ENCODE measurements around the gene TMEM217.
A peak's percentile ranks its signal among the peaks of the same experiment; 100 is the strongest.

Gene TMEM217

GRCh38 chr6:37232430-37233017 is 25.4 kb downstream of the TMEM217 start:
- TF ChIP-seq SIN3A (IDR thresholded peaks at IDR 0.05; ENCODE audit: borderline replicate concordance, insufficient read depth, low read length) (no peak), TAF1 (IDR thresholded peaks at IDR 0.05; ENCODE audit: borderline replicate concordance, insufficient read depth, low read length) (no peak), FOXP2 (optimal IDR thresholded peaks at IDR 0.05; ENCODE audit: borderline replicate concordance, extremely low read depth, extremely low read length, insufficient read depth) (no peak), REST (IDR thresholded peaks at IDR 0.05; ENCODE audit: insufficient read depth in 1 of 2, low read depth in 2 of 2, low read length in 2 of 2) (no peak), POLR2AphosphoS5 (IDR thresholded peaks at IDR 0.05; ENCODE audit: low read depth, low read length) (no peak)

- no peak for TF ChIP-seq TAF1 (IDR thresholded peaks at IDR 0.05; ENCODE audit: borderline replicate concordance, insufficient read depth, low read length)
- TF ChIP-seq POLR2AphosphoS5 (IDR thresholded peaks at IDR 0.05; ENCODE audit: low read depth, low read length): no peak
- TF ChIP-seq FOXP2 (optimal IDR thresholded peaks at IDR 0.05; ENCODE audit: borderline replicate concordance, extremely low read depth, extremely low read length, insufficient read depth): no peak
- no peak for TF ChIP-seq REST (IDR thresholded peaks at IDR 0.05; ENCODE audit: insufficient read depth in 1 of 2, low read depth in 2 of 2, low read length in 2 of 2)
- no peak for TF ChIP-seq SIN3A (IDR thresholded peaks at IDR 0.05; ENCODE audit: borderline replicate concordance, insufficient read depth, low read length)
These were observed 27.8 kb downstream of the TMEM217 start for GRCh38 chr6:37230104-37230503.

GRCh38 chr6:37225350-37226169 is 32.4 kb downstream of the TMEM217 start:
- no peak for TF ChIP-seq FOXP2 (optimal IDR thresholded peaks at IDR 0.05; ENCODE audit: borderline replicate concordance, extremely low read depth, extremely low read length, insufficient read depth)
- no peak for TF ChIP-seq REST (IDR thresholded peaks at IDR 0.05; ENCODE audit: insufficient read depth in 1 of 2, low read depth in 2 of 2, low read length in 2 of 2)
- TF ChIP-seq SIN3A (IDR thresholded peaks at IDR 0.05; ENCODE audit: borderline replicate concordance, insufficient read depth, low read length): no peak
- no peak for TF ChIP-seq POLR2AphosphoS5 (IDR thresholded peaks at IDR 0.05; ENCODE audit: low read depth, low read length)
- TF ChIP-seq TAF1 (IDR thresholded peaks at IDR 0.05; ENCODE audit: borderline replicate concordance, insufficient read depth, low read length): no peak

- no peak for TF ChIP-seq POLR2AphosphoS5 (IDR thresholded peaks at IDR 0.05; ENCODE audit: low read depth, low read length)
- no peak for TF ChIP-seq FOXP2 (optimal IDR thresholded peaks at IDR 0.05; ENCODE audit: borderline replicate concordance, extremely low read depth, extremely low read length, insufficient read depth)
These were observed 35.0 kb downstream of the TMEM217 start for GRCh38 chr6:37222992-37223391.

- peak; percentile 40; the same call in 1 of the 2 replicates for TF ChIP-seq SIN3A (IDR thresholded peaks at IDR 0.05; ENCODE audit: borderline replicate concordance, insufficient read depth, low read length)
- no peak for TF ChIP-seq TAF1 (IDR thresholded peaks at IDR 0.05; ENCODE audit: borderline replicate concordance, insufficient read depth, low read length)
- TF ChIP-seq POLR2AphosphoS5 (IDR thresholded peaks at IDR 0.05; ENCODE audit: low read depth, low read length): peak; percentile 69; the same call in 1 of the 2 replicates
- TF ChIP-seq FOXP2 (optimal IDR thresholded peaks at IDR 0.05; ENCODE audit: borderline replicate concordance, extremely low read depth, extremely low read length, insufficient read depth): peak; percentile 58
These were observed 35.6 kb downstream of the TMEM217 start for GRCh38 chr6:37222125-37222967.
